Fibroblast of mammary gland (primary cell): ENCODE data around the gene SLC22A12.

Source experiments
- DNase-seq: peaks from one replicate; pipeline ENCODE4 v3.0.0-alpha.2; 2010; ENCODE audit warnings: low read depth
- H3K4me3 ChIP-seq: 2 replicates; pipeline ENCODE4 v1.5.1; 2011; ENCODE audit warnings: low read depth, mild to moderate bottlenecking, low read length, moderate library complexity; ENCODE audit not compliant: control insufficient read depth
- TF ChIP-seq, protein P1 (sequence below): conservative IDR thresholded peaks from 2 replicates; pipeline ENCODE4 v1.5.1; 2011; ENCODE audit warnings: low read depth, low read length, inconsistent platforms; ENCODE audit not compliant: control insufficient read depth, insufficient read depth

Gene SLC22A12

DNA sequence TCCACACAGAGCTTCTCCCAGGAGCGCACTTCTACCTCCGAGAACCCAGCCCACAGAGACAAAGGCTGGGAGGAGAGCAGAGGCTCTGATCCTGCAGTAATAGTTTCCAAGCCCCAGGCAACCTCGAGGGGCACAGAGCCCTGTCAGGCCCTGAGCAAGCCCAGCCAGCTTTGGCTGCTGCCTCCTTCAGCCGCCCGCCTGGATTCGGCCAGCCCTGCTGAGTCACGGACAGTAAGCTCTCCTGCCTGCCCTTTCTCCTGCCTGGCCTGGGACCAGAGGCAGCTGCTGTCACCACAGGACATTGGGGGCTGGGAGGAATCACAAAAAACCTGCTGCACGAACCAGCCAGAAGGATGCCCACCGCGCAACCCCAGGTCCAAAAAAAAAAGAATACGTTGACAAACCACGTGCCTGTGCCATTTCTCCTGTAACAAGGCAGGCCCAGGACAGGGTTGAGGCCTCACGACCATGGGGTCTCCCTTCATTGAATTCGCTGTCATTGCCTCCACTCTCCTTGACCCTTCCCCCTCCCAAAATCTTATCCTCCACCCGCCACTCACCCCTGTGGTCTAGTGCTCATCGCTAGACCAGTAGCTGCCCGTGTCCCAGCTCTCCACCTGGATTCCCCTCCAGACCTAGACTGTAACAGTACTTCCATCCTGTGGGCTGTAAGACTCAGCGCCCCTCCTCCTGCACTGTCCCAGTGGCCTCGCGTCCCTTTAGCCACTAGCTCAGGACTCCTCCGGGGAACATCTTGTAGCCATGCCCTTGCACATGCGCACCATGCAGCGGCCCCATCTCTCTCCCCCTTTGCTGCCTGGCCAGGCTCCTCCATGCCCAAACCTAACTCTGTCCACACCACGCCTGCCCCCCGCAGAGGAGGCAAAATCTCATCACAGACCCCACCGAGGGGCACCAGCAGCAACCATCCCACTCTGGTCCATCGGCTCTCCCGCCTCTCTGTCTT is 7.4 kb upstream of the SLC22A12 start:
- H3K4me3 ChIP-seq: no peak overlapping the region
- TF ChIP-seq, protein P1, sequence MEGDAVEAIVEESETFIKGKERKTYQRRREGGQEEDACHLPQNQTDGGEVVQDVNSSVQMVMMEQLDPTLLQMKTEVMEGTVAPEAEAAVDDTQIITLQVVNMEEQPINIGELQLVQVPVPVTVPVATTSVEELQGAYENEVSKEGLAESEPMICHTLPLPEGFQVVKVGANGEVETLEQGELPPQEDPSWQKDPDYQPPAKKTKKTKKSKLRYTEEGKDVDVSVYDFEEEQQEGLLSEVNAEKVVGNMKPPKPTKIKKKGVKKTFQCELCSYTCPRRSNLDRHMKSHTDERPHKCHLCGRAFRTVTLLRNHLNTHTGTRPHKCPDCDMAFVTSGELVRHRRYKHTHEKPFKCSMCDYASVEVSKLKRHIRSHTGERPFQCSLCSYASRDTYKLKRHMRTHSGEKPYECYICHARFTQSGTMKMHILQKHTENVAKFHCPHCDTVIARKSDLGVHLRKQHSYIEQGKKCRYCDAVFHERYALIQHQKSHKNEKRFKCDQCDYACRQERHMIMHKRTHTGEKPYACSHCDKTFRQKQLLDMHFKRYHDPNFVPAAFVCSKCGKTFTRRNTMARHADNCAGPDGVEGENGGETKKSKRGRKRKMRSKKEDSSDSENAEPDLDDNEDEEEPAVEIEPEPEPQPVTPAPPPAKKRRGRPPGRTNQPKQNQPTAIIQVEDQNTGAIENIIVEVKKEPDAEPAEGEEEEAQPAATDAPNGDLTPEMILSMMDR: no peak
- peak; percentile 60 for DNase-seq

DNA sequence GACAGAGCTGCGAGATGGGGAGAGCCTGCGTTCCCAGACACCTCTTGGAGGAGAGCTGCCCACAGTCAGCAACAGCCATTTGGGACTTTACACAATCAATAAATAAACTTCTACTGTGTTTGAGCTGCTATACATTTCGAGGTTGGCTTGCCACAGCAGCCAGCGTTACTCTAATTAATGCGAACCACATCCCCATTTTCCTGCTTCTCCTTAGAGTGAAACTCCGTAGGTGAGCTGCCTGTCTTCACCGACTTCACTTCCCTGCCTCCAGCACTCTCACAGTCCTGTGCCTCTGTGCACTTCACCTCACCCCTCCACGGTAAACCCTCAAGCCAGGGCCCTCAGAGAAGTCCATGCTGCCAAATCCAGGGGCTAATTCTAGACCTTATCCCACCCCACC is 5.9 kb upstream of the SLC22A12 start:
- TF ChIP-seq, protein P1: no peak
- H3K4me3 ChIP-seq: no peak overlapping the region
- no peak for DNase-seq

DNA sequence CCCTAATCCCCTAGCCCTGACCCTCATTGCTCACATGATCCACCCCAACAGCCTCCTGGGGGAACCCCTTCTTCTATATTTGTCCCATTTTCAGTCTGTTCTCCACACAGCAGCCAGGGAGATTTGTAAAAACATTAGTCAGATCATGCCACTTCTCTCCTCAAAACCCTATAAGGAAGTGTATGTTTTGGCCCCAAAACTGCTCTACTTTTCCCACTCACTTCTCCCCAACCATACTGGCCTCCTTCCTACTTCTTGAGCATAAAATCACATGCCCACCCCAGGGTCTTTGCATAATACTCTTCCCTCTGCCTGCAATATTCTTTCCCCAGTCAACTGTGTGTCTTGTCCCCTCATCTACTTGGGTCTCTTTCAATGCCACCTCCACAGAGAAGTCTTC is 4.7 kb upstream of the SLC22A12 start:
- H3K4me3 ChIP-seq: no peak overlapping the region
- TF ChIP-seq, protein P1: no peak
- no peak for DNase-seq

DNA sequence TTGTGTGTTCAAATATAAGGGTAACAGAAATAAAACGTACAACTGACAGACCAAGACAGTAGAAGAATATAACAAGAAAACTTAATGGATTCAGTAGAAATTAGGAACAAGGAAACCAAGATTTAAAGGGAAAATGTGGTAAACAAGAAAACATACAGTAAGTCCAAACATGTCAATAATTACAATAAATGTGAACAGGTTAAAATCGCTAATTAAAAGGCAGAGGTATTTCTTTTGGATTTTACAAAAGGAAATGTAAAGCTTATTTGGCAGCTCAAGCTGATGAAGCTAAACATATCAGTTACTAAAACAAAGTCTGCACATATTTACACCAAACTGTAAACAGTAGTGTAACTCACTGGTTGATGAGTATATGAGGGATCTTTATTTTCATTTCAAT is 2.3 kb upstream of the SLC22A12 start:
- no peak for DNase-seq
- TF ChIP-seq, protein P1: no peak
- H3K4me3 ChIP-seq: no peak overlapping the region

DNA sequence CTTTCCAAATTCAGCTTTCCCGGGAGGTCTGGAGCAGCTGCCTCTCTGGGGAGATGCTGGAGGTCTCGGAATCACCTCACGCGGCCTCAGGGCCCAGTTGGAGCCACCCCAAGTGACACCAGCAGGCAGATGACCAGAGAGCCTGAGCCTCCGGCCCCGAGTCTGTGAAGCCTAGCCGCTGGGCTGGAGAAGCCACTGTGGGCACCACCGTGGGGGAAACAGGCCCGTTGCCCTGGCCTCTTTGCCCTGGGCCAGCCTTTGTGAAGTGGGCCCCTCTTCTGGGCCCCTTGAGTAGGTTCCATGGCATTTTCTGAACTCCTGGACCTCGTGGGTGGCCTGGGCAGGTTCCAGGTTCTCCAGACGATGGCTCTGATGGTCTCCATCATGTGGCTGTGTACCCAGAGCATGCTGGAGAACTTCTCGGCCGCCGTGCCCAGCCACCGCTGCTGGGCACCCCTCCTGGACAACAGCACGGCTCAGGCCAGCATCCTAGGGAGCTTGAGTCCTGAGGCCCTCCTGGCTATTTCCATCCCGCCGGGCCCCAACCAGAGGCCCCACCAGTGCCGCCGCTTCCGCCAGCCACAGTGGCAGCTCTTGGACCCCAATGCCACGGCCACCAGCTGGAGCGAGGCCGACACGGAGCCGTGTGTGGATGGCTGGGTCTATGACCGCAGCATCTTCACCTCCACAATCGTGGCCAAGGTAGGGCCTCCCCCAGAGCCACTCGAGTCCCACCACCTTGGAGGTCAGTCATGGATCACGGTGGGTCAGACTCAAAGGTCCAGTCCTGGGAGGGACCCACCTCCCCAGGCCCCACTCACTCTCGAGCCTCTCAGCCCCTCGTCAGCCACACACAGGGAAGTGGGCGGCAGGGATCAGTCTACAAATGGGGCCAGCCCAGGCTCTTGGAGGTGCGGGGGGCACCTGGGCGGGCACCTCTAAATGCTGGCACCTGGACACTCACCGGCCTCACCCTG is 525 bp downstream of the SLC22A12 start:
- TF ChIP-seq, protein P1: no peak
- no peak overlapping the region for H3K4me3 ChIP-seq
- DNase-seq: no peak

DNA sequence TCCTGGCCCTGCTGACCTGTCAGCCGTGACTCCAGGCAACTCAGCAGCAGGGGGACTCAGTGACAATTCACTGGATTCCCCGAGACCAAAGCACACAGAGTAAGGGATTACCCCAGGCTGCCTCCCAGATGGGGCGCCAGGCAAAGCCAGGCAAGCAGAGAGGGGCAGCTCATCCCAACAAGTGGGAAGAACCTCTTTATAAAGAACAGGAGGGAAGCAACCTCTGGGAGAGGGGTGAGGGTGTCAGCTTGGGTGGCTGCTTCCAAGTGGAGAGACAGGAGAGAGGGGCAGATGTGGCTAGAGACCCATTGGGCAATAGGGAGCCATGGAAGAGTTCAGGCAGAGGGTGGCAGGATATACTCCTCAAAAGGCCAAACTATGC is 1.2 kb downstream of the SLC22A12 start:
- H3K4me3 ChIP-seq: no peak overlapping the region
- TF ChIP-seq, protein P1: no peak
- no peak for DNase-seq
